PC-9 (cell line): ENCODE results near the gene ZNF581. TPM values are rescaled to one million over a fixed set of nuclear protein-coding genes. Genes with fewer than 3 reads are reported as not detected.

Experiments
- BruUV-seq: library from RNA; stranded (reverse); fragments of 400-500 nt; replicated peaks from 2 replicates; lab custom pipeline; 2021; lab: Mats Ljungman, UMichigan
- CTCF ChIA-PET: fragments of 300-600 bp; sonication (Branson Sonifier 250); formaldehyde crosslinking; loops from one replicate; lab custom pipeline; 2022; ENCODE audit warnings: antibody characterized with exemption; lab: Charles Lee
- POLR2A ChIA-PET: fragments of 300-600 bp; sonication (Branson Sonifier 250); formaldehyde crosslinking; loops from one replicate; lab custom pipeline; 2022; ENCODE audit warnings: antibody characterized with exemption; ENCODE audit not compliant: unreplicated experiment; lab: Charles Lee
- DNase-seq, 2 experiments: peaks; one replicate each; pipeline versions ENCODE4 v3.0.0 to v3.0.0-alpha.2; 2015 to 2022; ENCODE audit warnings: mixed read lengths in 1 of 2
- H2AFZ ChIP-seq: fragments of 200-600 bp; sonication (generic); 2 replicates; pipeline ENCODE4 v1.8.1; 2017; ENCODE audit warnings: antibody characterized with exemption
- H3F3A ChIP-seq: fragments of 200-600 bp; sonication (generic); 2 replicates; pipeline ENCODE4 v1.8.1; 2017; ENCODE audit warnings: antibody characterized with exemption, mild to moderate bottlenecking, low read depth; ENCODE audit not compliant: insufficient read depth
- H3K27ac ChIP-seq: fragments of 200-600 bp; sonication (generic); 2 replicates; pipeline ENCODE4 v1.6.1; 2016; ENCODE audit warnings: mixed run types
- H3K27me3 ChIP-seq: fragments of 200-600 bp; sonication (generic); 2 replicates; pipeline ENCODE4 v1.6.1; 2016; ENCODE audit warnings: low read depth, mixed run types; ENCODE audit not compliant: insufficient read depth
- H3K36me3 ChIP-seq: fragments of 200-600 bp; sonication (generic); 2 replicates; pipeline ENCODE4 v1.6.1; 2016; ENCODE audit warnings: low read depth, mixed run types
- H3K4me1 ChIP-seq: fragments of 200-600 bp; sonication (generic); replicated peaks from 2 replicates; pipeline ENCODE4 v1.6.1; 2016; ENCODE audit warnings: mixed run types; ENCODE audit not compliant: insufficient read depth
- H3K4me2 ChIP-seq: fragments of 200-600 bp; sonication (generic); 2 replicates; pipeline ENCODE4 v1.6.1; 2017; ENCODE audit warnings: mixed run types
- H3K4me3 ChIP-seq: fragments of 200-600 bp; sonication (generic); 2 replicates; pipeline ENCODE4 v1.6.1; 2016; ENCODE audit warnings: mixed run types
- H3K79me2 ChIP-seq: fragments of 200-600 bp; sonication (generic); 2 replicates; pipeline ENCODE4 v1.6.1; 2017; ENCODE audit warnings: low read depth, mixed run types
- H3K9me2 ChIP-seq: fragments of 200-600 bp; sonication (generic); 2 replicates; pipeline ENCODE4 v1.8.1; 2017; ENCODE audit warnings: mild to moderate bottlenecking; ENCODE audit not compliant: insufficient read depth
- H3K9me3 ChIP-seq: fragments of 200-600 bp; sonication (generic); 2 replicates; pipeline ENCODE4 v1.8.1; 2016; ENCODE audit warnings: low read depth; ENCODE audit not compliant: insufficient read depth
- H4K20me1 ChIP-seq: fragments of 200-600 bp; sonication (generic); 2 replicates; pipeline ENCODE4 v1.8.1; 2017; ENCODE audit not compliant: insufficient read depth
- CTCF ChIP-seq: fragments of 200-600 bp; sonication (generic); conservative IDR thresholded peaks from 2 replicates; pipeline ENCODE4 v1.6.1; 2017; ENCODE audit warnings: mixed run types, antibody characterized with exemption, mild to moderate bottlenecking, moderate library complexity
- EZH2 ChIP-seq: fragments of 200-600 bp; sonication (generic); IDR thresholded peaks from 2 replicates; pipeline ENCODE4 v1.8.0; 2017; ENCODE audit warnings: antibody characterized with exemption, low read depth
- intact Hi-C: fragments of 100-400 bp; cut with micrococcal nuclease; formaldehyde crosslinking; loops from one replicate; pipeline ENCODE4 v1.10.0; 2022; ENCODE audit not compliant: unreplicated experiment
- total RNA-seq: library from RNA; stranded (reverse); gene quantifications from 2 replicates; pipeline ENCODE4 v1.2.3, GENCODE V29; 2021

ZNF581 gene
- total RNA-seq, 1 experiment from 2014 or later, result 53.5 TPM

GRCh38 chr19:55602104-55603001 is 41.1 kb upstream of the ZNF581 start:
- CTCF ChIA-PET, result interaction anchor here (0.7 kb wide), 1 partner anchor 52 kb away, joined by 6 read pairs; no protein-coding TSS in a partner anchor
- POLR2A ChIA-PET, result no interaction called here
- Histone ChIP-seq H3K36me3 (no peaks in the 10 kb centered on the region), H3K4me3 (no peak overlapping the region), H3K4me1 (peaks cover 29% of the 10 kb centered on the region), H3K27me3 (no peaks in the 10 kb centered on the region), H3K27ac (no peak overlapping the region), H4K20me1 (peaks cover 10% of the 10 kb centered on the region), H3K9me2 (no peaks in the 10 kb centered on the region), H3K79me2 (peaks cover 34% of the 10 kb centered on the region), H2AFZ (no peak overlapping the region), H3F3A (peaks cover 41% of the 10 kb centered on the region), H3K9me3 (no peaks in the 10 kb centered on the region), H3K4me2 (no peak overlapping the region)
- TF ChIP-seq EZH2 (no peak), CTCF (no peak)
- intact Hi-C loops, result no loop called here
- peak in 1 of 2 experiments; percentile 11 for DNase-seq
- BruUV-seq, result no TSS peak

- H3K27me3 ChIP-seq, result no peaks in the 10 kb centered on the region
- H3K4me2 ChIP-seq, result no peak overlapping the region
- no peak overlapping the region for H2AFZ ChIP-seq
- H3K9me3 ChIP-seq, result no peaks in the 10 kb centered on the region
- H3K4me1 ChIP-seq, result peaks cover 29% of the 10 kb centered on the region
- peaks cover 18% of the 10 kb centered on the region for H4K20me1 ChIP-seq
- TF ChIP-seq EZH2 (no peak), CTCF (no peak)
- peaks cover 45% of the 10 kb centered on the region for H3F3A ChIP-seq
- no peak for DNase-seq
- BruUV-seq, result no TSS peak
- H3K27ac ChIP-seq, result no peak overlapping the region
- CTCF ChIA-PET, result interaction anchor here (0.6 kb wide), 1 partner anchor 50 kb away, joined by 4 read pairs; no protein-coding TSS in a partner anchor
- H3K36me3 ChIP-seq, result no peaks in the 10 kb centered on the region
- H3K4me3 ChIP-seq, result no peak overlapping the region
- no peaks in the 10 kb centered on the region for H3K9me2 ChIP-seq
- H3K79me2 ChIP-seq, result peaks cover 38% of the 10 kb centered on the region
- POLR2A ChIA-PET, result interaction anchor here (0.7 kb wide), 1 partner anchor 95 kb away, joined by 8 read pairs; no protein-coding TSS in a partner anchor
- intact Hi-C loops, result no loop called here
These were observed 40.3 kb upstream of the ZNF581 start for GRCh38 chr19:55603115-55603514.

GRCh38 chr19:55603581-55604292 is 39.7 kb upstream of the ZNF581 start:
- peak in 1 of 2 experiments; percentile 28 for DNase-seq
- Histone ChIP-seq H3K36me3 (peaks cover 4% of the 10 kb centered on the region; the same call in 1 of the 2 replicates), H2AFZ (peak overlapping the region; percentile 71; the same call in 1 of the 2 replicates), H3K4me1 (peaks cover 29% of the 10 kb centered on the region), H3K79me2 (peaks cover 43% of the 10 kb centered on the region), H3F3A (peaks cover 39% of the 10 kb centered on the region), H3K27me3 (no peaks in the 10 kb centered on the region), H3K27ac (peak overlapping the region; percentile 66), H4K20me1 (peaks cover 24% of the 10 kb centered on the region), H3K4me3 (peak overlapping the region; percentile 79; the same call in 1 of the 2 replicates), H3K9me2 (no peaks in the 10 kb centered on the region), H3K4me2 (peak overlapping the region; percentile 93), H3K9me3 (no peaks in the 10 kb centered on the region)
- ChIA-PET POLR2A (interaction anchor here (0.7 to 1.1 kb wide), 3 partner anchors 94 to 142 kb away, joined by 4 to 8 read pairs (median 5); partner anchors contain the start of gene ISOC2), CTCF (interaction anchor here (0.6 kb wide), 1 partner anchor 50 kb away, joined by 4 read pairs; no protein-coding TSS in a partner anchor)
- intact Hi-C loops, result loop anchor here (2.0 kb wide), 1 partner anchor 127 kb away; the partner anchor contains the start of gene ZNF628
- TF ChIP-seq EZH2, result no peak
- no TSS peak for BruUV-seq
